CD4-positive, CD25-positive, alpha-beta regulatory T cell (primary cell): ENCODE data around the gene COG1. TPM values are rescaled to one million over a fixed set of nuclear protein-coding genes. Genes with fewer than 3 reads are reported as not detected.

Experiments
- ATAC-seq, 2 donors: fragments of 150-1000 bp; cut with Tn5 transposase; one replicate each; pipeline ENCODE4 v1.10.0; 2021; ENCODE audit warnings: low read depth in 2 of 2, moderate number of reproducible peaks in 2 of 2, moderate library complexity in 1 of 2
- DNase-seq, 3 donors: peaks; one replicate each; pipeline versions ENCODE4 v3.0.0 to v3.0.0-alpha.2; 2012 to 2022; ENCODE audit warnings: mixed read lengths in 1 of 3
- H3K27ac ChIP-seq: one replicate; pipeline ENCODE4 v1.7.0; 2013; ENCODE audit warnings: mild to moderate bottlenecking, low read length; ENCODE audit not compliant: insufficient read depth, poor library complexity, severe bottlenecking
- H3K27me3 ChIP-seq: one replicate; pipeline ENCODE4 v1.7.0; 2013; ENCODE audit warnings: low read length; ENCODE audit not compliant: control insufficient read depth, insufficient read depth
- H3K36me3 ChIP-seq: one replicate; pipeline ENCODE4 v1.7.0; 2013; ENCODE audit warnings: mild to moderate bottlenecking, low read length, moderate library complexity; ENCODE audit not compliant: control insufficient read depth, insufficient read depth
- H3K4me1 ChIP-seq: 2 replicates; pipeline ENCODE4 v1.7.0; 2013; ENCODE audit warnings: mild to moderate bottlenecking, low read length; ENCODE audit not compliant: insufficient read depth, control insufficient read depth, poor library complexity, severe bottlenecking
- H3K4me3 ChIP-seq: one replicate; pipeline ENCODE4 v1.7.0; 2013; ENCODE audit warnings: low read depth, mild to moderate bottlenecking, low read length, moderate library complexity
- H3K9me3 ChIP-seq, 2 experiments: 1 replicate in 1 of 2; 2 replicates in 1 of 2; pipeline ENCODE4 v1.7.0; 2013; ENCODE audit warnings: low read length in 2 of 2, mild to moderate bottlenecking in 1 of 2, moderate library complexity in 1 of 2; ENCODE audit not compliant: control insufficient read depth in 2 of 2
- H3K27ac Mint-ChIP-seq, 3 donors: one replicate each; pipeline ENCODE4 v1.8.0; 2020 to 2022; ENCODE audit warnings: mild to moderate bottlenecking in 3 of 3, mixed read lengths in 3 of 3, moderate library complexity in 2 of 3
- H3K27me3 Mint-ChIP-seq: one replicate; pipeline ENCODE4 v1.8.0; 2022; ENCODE audit warnings: mild to moderate bottlenecking, mixed read lengths
- H3K36me3 Mint-ChIP-seq: one replicate; pipeline ENCODE4 v1.8.0; 2020; ENCODE audit warnings: mixed read lengths
- H3K4me1 Mint-ChIP-seq, 4 donors: one replicate each; pipeline ENCODE4 v1.8.0; 2020 to 2022; ENCODE audit warnings: mixed read lengths in 4 of 4, mild to moderate bottlenecking in 1 of 4
- H3K4me3 Mint-ChIP-seq, 4 donors: one replicate each; pipeline ENCODE4 v1.8.0; 2020 to 2022; ENCODE audit warnings: mild to moderate bottlenecking in 4 of 4, mixed read lengths in 4 of 4, moderate library complexity in 3 of 4
- H3K9me3 Mint-ChIP-seq, 7 donors: one replicate each; pipeline ENCODE4 v1.8.0; 2020 to 2022; ENCODE audit warnings: mixed read lengths in 7 of 7, mild to moderate bottlenecking in 3 of 7, moderate library complexity in 2 of 7
- polyA plus RNA-seq, 4 donors: library from polyadenylated mRNA; unstranded; fragments of 300-500 nt; fragmentation: Illumina TruSeq; gene quantifications; one replicate each; pipeline ENCODE4 v1.2.3, GENCODE V29; 2021
- total RNA-seq: library from RNA; stranded (reverse); gene quantifications from one replicate; pipeline ENCODE4 v1.2.3, GENCODE V29; 2022

COG1 gene
- total and polyA plus RNA-seq, 5 donors from 2014 or later = 18.9 to 61.0 (median 21.2) TPM

- ATAC-seq (no peak), DNase-seq (no peak)
- Mint-ChIP-seq H3K9me3 (no peaks in the 10 kb centered on the region), H3K27me3 (no peaks in the 10 kb centered on the region), H3K27ac (peak overlapping the region; percentile 27 to 89 (median 43)), H3K36me3 (peaks cover 25% of the 10 kb centered on the region), H3K4me3 (peak overlapping the region in 1 of 4 donors; percentile 14), H3K4me1 (peaks cover 20 to 55% (median 36%) of the 10 kb centered on the region in 4 donors)
- H3K36me3 ChIP-seq = peaks cover 16% of the 10 kb centered on the region
- no peaks in the 10 kb centered on the region for H3K9me3 ChIP-seq
- H3K4me1 ChIP-seq = peaks cover 26% of the 10 kb centered on the region
- no peaks in the 10 kb centered on the region for H3K27me3 ChIP-seq
- no peak overlapping the region for H3K4me3 ChIP-seq
- H3K27ac ChIP-seq = no peak overlapping the region
These were observed 22.6 kb downstream of the COG1 start for GRCh38 chr17:73215447-73215846.

- Histone ChIP-seq H3K36me3 (peaks cover 11% of the 10 kb centered on the region), H3K27ac (no peak overlapping the region), H3K9me3 (no peaks in the 10 kb centered on the region), H3K4me1 (peaks cover 37% of the 10 kb centered on the region), H3K4me3 (no peak overlapping the region), H3K27me3 (no peaks in the 10 kb centered on the region)
- ATAC-seq (no peak), DNase-seq (no peak)
- H3K27ac Mint-ChIP-seq = peak overlapping the region in 1 of 3 donors; percentile 58
- peak overlapping the region in 1 of 4 donors; percentile 50 for H3K4me3 Mint-ChIP-seq
- H3K36me3 Mint-ChIP-seq = peaks cover 11% of the 10 kb centered on the region
- H3K27me3 Mint-ChIP-seq = no peaks in the 10 kb centered on the region
- peaks cover 28 to 58% (median 48%) of the 10 kb centered on the region in 4 donors for H3K4me1 Mint-ChIP-seq
- H3K9me3 Mint-ChIP-seq = no peaks in the 10 kb centered on the region
These were observed 30.9 kb downstream of the COG1 start for GRCh38 chr17:73223626-73224230.

GRCh38 chr17:73224237-73224636 is 31.4 kb downstream of the COG1 start:
- Mint-ChIP-seq H3K27ac (peak overlapping the region in 1 of 3 donors; percentile 69), H3K36me3 (peaks cover 11% of the 10 kb centered on the region), H3K4me3 (peak overlapping the region in 3 of 4 donors; percentile 8 to 59 (median 51)), H3K27me3 (no peaks in the 10 kb centered on the region), H3K9me3 (no peaks in the 10 kb centered on the region), H3K4me1 (peaks cover 34 to 63% (median 52%) of the 10 kb centered on the region in 4 donors)
- no peak overlapping the region for H3K27ac ChIP-seq
- H3K4me3 ChIP-seq = no peak overlapping the region
- no peak for DNase-seq
- peaks cover 11% of the 10 kb centered on the region for H3K36me3 ChIP-seq
- H3K27me3 ChIP-seq = no peaks in the 10 kb centered on the region
- peaks cover 42% of the 10 kb centered on the region for H3K4me1 ChIP-seq
- no peak for ATAC-seq
- no peaks in the 10 kb centered on the region for H3K9me3 ChIP-seq

- Mint-ChIP-seq H3K36me3 (peaks cover 11% of the 10 kb centered on the region), H3K4me1 (peaks cover 36 to 66% (median 54%) of the 10 kb centered on the region in 4 donors), H3K9me3 (no peaks in the 10 kb centered on the region), H3K4me3 (peak overlapping the region; percentile 8 to 59 (median 32)), H3K27me3 (no peaks in the 10 kb centered on the region), H3K27ac (peak overlapping the region; percentile 1 to 89 (median 69))
- Histone ChIP-seq H3K36me3 (peaks cover 11% of the 10 kb centered on the region), H3K4me3 (no peak overlapping the region), H3K4me1 (peaks cover 46% of the 10 kb centered on the region), H3K27ac (peak overlapping the region; percentile 21), H3K27me3 (no peaks in the 10 kb centered on the region), H3K9me3 (no peaks in the 10 kb centered on the region)
- no peak for DNase-seq
- ATAC-seq = no peak
These were observed 31.9 kb downstream of the COG1 start for GRCh38 chr17:73224663-73225305.

GRCh38 chr17:73226556-73227172 is 33.8 kb downstream of the COG1 start:
- peak overlapping the region; percentile 60 for H3K27ac ChIP-seq
- Mint-ChIP-seq H3K27me3 (no peaks in the 10 kb centered on the region), H3K36me3 (peaks cover 11% of the 10 kb centered on the region), H3K4me3 (peak overlapping the region; percentile 77 to 98 (median 82)), H3K9me3 (no peaks in the 10 kb centered on the region), H3K27ac (peak overlapping the region; percentile 61 to 95 (median 80)), H3K4me1 (peaks cover 47 to 83% (median 62%) of the 10 kb centered on the region in 4 donors)
- peaks cover 8% of the 10 kb centered on the region for H3K36me3 ChIP-seq
- ATAC-seq (no peak), DNase-seq (peak in 1 of 3 donors; percentile 35)
- no peaks in the 10 kb centered on the region for H3K27me3 ChIP-seq
- peak overlapping the region; percentile 76 for H3K4me3 ChIP-seq
- H3K4me1 ChIP-seq = peaks cover 65% of the 10 kb centered on the region
- H3K9me3 ChIP-seq = no peaks in the 10 kb centered on the region

- Histone ChIP-seq H3K4me1 (peaks cover 65% of the 10 kb centered on the region), H3K27ac (peak overlapping the region; percentile 60), H3K4me3 (peak overlapping the region; percentile 76), H3K36me3 (peaks cover 4% of the 10 kb centered on the region), H3K9me3 (no peaks in the 10 kb centered on the region), H3K27me3 (no peaks in the 10 kb centered on the region)
- DNase-seq (peak in 1 of 3 donors; percentile 39), ATAC-seq (no peak)
- H3K4me1 Mint-ChIP-seq = peaks cover 47 to 85% (median 64%) of the 10 kb centered on the region in 4 donors
- H3K36me3 Mint-ChIP-seq = peaks cover 11% of the 10 kb centered on the region
- peak overlapping the region; percentile 61 to 95 (median 80) for H3K27ac Mint-ChIP-seq
- no peaks in the 10 kb centered on the region for H3K27me3 Mint-ChIP-seq
- H3K4me3 Mint-ChIP-seq = peak overlapping the region; percentile 77 to 98 (median 78)
- no peaks in the 10 kb centered on the region for H3K9me3 Mint-ChIP-seq
These were observed 34.5 kb downstream of the COG1 start for GRCh38 chr17:73227379-73227778.

- DNase-seq = no peak
- Mint-ChIP-seq H3K36me3 (peaks cover 8% of the 10 kb centered on the region), H3K27ac (peak overlapping the region in 2 of 3 donors; percentile 61 to 80), H3K4me1 (peaks cover 47 to 84% (median 64%) of the 10 kb centered on the region in 4 donors), H3K4me3 (peak overlapping the region; percentile 77 to 98 (median 78)), H3K9me3 (no peaks in the 10 kb centered on the region), H3K27me3 (no peaks in the 10 kb centered on the region)
- H3K9me3 ChIP-seq = no peaks in the 10 kb centered on the region
- H3K4me3 ChIP-seq = peak overlapping the region; percentile 76
- H3K27ac ChIP-seq = peak overlapping the region; percentile 60
- H3K4me1 ChIP-seq = peaks cover 65% of the 10 kb centered on the region
- no peak for ATAC-seq
- no peaks in the 10 kb centered on the region for H3K27me3 ChIP-seq
- peaks cover 4% of the 10 kb centered on the region for H3K36me3 ChIP-seq
These were observed 35.1 kb downstream of the COG1 start for GRCh38 chr17:73227944-73228343.
